Activated CD4-positive, alpha-beta T cell treated with anti-CD3 and anti-CD28 coated beads, Interleukin-2, amount 50 U/mL, for 24 hours (primary cell): ENCODE measurements around the gene LCN2.

Source experiments
- DNase-seq, 2 donors: peaks; one replicate each; pipeline ENCODE4 v3.0.0-alpha.2; 2020; ENCODE audit warnings: low read depth in 1 of 2, low spot score in 1 of 2

The LCN2 gene

DNA sequence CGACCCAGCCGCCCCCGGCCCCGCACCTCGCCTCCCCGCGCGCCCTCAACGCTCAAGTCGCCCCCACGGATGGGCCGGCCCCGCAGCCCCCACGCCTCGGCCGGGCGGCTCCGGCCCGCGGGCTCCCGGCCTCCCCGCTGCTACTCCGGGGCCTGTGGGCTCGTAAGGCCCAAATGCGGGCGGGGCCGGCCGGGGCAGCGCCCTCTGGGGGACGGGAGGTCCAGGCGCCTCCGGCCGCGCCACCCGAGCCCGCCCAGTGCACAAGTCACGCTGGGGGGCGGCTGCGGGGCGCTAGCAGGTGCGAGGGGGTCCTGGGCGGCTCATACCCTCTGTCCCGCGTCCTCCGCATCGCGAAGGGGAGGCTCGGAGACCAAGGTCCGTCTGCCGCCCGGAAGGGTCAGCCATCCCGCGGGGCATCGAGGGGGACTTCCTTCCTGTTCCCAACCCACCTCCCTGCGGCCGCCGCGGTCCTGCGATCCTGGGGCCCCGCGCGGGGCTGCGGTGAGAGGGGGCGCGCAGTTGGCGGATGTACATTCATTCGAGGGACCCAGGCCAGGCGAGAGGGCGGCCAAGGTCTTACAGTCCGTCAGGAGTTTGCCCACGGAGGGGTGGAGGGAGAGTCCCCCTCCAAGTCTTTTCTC is 42.3 kb downstream of the LCN2 start, which contains the start of gene CIZ1:
Gene CIZ1, minus strand, starts transcription at position 167 of the 641 bp plus-strand sequence. CDS start 715 bp downstream, outside the sequence.
- peak; percentile 53 to 65 for DNase-seq

DNA sequence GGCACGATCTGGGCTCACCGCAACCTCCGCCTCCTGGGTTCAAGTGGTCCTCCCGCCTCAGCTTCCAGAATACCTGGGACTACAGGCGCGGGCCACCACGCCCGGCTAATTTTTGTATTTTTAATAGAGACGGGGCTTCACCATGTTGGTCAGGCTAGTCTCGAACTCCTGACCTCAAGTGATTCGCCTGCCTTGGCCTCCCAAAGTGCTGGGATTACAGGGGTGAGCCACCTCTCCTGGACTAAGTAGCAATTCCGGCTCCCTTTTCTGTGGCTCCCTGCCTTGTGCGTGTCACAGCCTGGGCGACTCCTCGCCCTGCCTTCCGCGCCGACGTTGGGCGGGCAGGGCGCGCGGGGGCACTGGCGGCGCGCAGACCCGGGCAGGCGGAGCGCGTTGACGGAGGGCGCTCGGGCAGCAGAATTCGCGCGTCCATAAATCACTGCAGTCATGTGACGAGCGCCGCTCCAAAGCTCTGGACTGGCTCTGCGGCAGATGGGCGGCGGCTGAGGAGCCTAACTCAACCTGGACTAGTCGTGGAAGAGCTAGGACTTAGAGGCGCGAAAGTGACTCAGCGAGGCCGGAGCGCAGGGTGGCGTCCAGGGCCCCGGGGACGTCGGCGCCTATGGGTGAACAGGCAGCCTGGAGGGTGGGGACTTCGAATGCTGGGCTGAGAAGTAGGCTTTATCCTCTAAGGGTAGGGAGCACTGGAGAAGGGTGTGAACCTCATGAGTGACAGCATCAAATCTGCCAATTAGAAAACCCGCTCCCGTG is 43.5 kb downstream of the LCN2 start:
- peak in 1 of 2 donors; percentile 17 for DNase-seq

DNA sequence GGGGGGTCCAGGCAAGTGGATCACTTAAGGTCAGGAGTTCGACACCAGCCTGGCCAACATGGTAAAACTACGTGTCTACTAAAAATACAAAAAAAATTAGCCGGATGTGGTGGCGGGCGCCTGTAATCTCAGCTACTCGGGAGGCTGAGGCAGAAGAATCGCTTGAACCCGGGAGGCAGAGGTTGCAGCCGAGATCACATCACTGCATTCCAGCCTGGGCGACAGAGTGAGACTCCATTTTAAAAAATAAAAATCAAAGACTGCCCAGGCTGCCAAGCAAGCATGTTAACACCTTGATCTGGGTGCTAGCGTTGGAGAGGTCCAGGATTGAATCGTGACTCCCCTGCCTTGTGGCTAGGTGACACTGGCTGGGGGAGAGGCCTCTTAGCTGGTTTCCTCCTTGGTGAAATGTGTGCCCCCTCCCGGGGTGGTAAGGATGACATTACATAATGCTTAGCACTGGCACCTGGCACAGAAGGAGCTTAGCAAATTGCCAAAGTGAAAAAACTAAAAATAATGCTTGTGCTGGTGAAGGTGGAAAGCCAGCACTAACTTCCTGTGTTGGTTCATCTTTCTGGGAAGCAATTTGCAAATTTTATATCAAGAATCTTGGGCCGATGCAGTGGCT is 44.3 kb downstream of the LCN2 start:
- DNase-seq, result no peak

DNA sequence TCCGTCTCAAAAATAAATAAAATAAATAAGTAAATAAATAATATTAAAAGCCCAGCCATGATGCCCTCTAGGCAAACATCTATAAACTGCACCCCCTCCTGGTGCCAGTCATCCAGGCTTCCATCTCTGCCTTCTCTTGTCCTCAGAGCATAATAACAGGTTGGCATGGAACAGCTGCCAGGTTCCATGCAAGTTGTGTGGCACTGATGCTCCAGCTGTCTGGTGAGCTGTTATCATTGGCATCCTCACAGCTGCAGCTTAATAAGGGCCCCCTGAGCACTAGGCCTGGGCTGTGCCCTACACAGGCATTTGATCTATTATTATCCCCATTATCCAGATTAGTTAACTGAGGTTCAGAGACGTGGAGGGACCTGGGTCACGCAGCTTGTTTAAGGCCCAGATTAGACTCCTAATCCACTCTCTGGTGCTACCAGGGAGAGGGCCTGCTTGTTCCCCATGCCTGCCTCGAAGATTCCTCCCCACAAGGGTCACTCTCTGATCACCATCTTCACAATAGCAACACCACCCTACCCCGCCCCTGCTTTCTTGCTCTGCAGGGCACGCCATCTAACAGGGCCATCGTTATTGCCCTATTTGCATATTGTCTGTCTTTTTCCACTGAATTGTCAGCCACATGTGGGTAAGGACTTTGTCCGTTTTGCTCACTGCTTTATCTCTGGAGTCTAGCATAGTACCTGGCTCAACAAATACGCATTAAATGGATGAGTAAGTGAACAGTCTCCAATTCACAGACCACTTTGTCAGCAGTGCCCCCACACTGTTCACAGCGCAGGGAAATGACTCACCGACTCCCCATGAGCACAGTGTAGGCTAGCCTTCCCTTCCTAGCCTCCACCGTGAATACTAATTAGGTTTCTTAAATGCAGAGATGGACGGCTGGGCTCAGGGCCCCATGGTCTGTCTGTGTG is 52.5 kb downstream of the LCN2 start:
- no peak for DNase-seq

- no peak for DNase-seq
Observed at GRCh38 chr9:128202648-128203023, 53.4 kb downstream of the LCN2 start.
